ENCODE data around the gene TESK2.

DNA sequence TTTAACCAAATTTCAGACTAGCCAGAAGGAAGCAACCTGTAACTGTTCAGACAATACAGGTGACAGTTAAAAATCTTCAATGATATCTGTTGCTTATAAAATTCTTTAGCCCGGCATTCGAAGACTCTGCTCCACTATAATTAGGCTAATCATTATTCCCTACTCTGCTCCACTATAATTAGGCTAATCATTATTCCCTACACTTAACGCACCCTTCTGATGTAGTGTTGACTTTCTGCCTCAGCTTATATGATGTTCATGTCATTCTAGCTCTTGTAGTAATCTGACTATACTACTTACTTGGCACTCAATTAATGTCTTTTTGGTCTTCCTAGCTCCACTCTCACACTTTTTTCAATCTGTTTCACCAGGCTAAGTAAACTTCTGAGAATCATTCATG lies 13.3 kb downstream of the TESK2 start:
- TF ChIP-seq, protein P1, sequence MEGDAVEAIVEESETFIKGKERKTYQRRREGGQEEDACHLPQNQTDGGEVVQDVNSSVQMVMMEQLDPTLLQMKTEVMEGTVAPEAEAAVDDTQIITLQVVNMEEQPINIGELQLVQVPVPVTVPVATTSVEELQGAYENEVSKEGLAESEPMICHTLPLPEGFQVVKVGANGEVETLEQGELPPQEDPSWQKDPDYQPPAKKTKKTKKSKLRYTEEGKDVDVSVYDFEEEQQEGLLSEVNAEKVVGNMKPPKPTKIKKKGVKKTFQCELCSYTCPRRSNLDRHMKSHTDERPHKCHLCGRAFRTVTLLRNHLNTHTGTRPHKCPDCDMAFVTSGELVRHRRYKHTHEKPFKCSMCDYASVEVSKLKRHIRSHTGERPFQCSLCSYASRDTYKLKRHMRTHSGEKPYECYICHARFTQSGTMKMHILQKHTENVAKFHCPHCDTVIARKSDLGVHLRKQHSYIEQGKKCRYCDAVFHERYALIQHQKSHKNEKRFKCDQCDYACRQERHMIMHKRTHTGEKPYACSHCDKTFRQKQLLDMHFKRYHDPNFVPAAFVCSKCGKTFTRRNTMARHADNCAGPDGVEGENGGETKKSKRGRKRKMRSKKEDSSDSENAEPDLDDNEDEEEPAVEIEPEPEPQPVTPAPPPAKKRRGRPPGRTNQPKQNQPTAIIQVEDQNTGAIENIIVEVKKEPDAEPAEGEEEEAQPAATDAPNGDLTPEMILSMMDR (IDR thresholded peaks at IDR 0.05) = no peak
- TF ChIP-seq EZH2 (IDR thresholded peaks at IDR 0.05) (no peak), EZH2phosphoT487 (IDR thresholded peaks at IDR 0.05) (no peak)
